OCI-LY3 (cell line): Measurements from ENCODE around the gene LIPC.

Experiments
- H2AFZ ChIP-seq: fragments of 200-600, 300-600 bp; shearing (Covaris generic); 2 replicates; pipeline ENCODE4 v1.6.0; 2014; ENCODE audit warnings: antibody characterized with exemption, low read depth, low read length
- H3K27ac ChIP-seq: fragments of 200-600, 300-600 bp; sonication (generic); 2 replicates; pipeline ENCODE4 v1.5.1; 2014; ENCODE audit warnings: mild to moderate bottlenecking, low read length, moderate library complexity, mixed read lengths
- H3K27me3 ChIP-seq: fragments of 200-600, 300-600 bp; sonication (generic); 2 replicates; pipeline ENCODE4 v1.6.1; 2014; ENCODE audit warnings: low read depth, low read length, mixed read lengths
- H3K36me3 ChIP-seq: fragments of 200-600, 300-600 bp; sonication (generic); replicated peaks from 2 replicates; pipeline ENCODE3; 2014; ENCODE audit warnings: low read depth, low read length, mixed read lengths
- H3K4me1 ChIP-seq: fragments of 300-600, 200-600 bp; sonication (generic); 2 replicates; pipeline ENCODE4 v1.6.1; 2014; ENCODE audit warnings: low read length, mixed read lengths
- H3K4me2 ChIP-seq: fragments of 200-600, 300-600 bp; sonication (generic); 2 replicates; pipeline ENCODE4 v1.6.1; 2014; ENCODE audit warnings: low read length, mixed read lengths
- H3K4me3 ChIP-seq: fragments of 300-600, 200-600 bp; sonication (generic); 2 replicates; pipeline ENCODE4 v1.5.1; 2014; ENCODE audit warnings: antibody characterized with exemption, mild to moderate bottlenecking, low read length, moderate library complexity
- H3K79me2 ChIP-seq: fragments of 300-600, 200-600 bp; shearing (Covaris generic); 2 replicates; pipeline ENCODE4 v1.6.1; 2014; ENCODE audit warnings: mild to moderate bottlenecking, low read length, mixed read lengths
- H3K9ac ChIP-seq: fragments of 300-600, 200-600 bp; shearing (Covaris generic); 2 replicates; pipeline ENCODE4 v1.6.0; 2014; ENCODE audit warnings: mild to moderate bottlenecking, low read length, moderate library complexity
- H3K9me3 ChIP-seq: fragments of 200-600, 300-600 bp; shearing (Covaris generic); 2 replicates; pipeline ENCODE4 v1.6.1; 2014; ENCODE audit warnings: low read length, mixed read lengths; ENCODE audit not compliant: insufficient read depth
- H4K20me1 ChIP-seq: fragments of 200-600, 300-600 bp; sonication (generic); 2 replicates; pipeline ENCODE4 v1.6.1; 2016; ENCODE audit warnings: low read length, mixed read lengths; ENCODE audit not compliant: insufficient read depth
- EZH2phosphoT487 ChIP-seq: fragments of 200-600 bp; shearing (Covaris generic); IDR thresholded peaks from 2 replicates; pipeline ENCODE4 v1.6.1; 2018; ENCODE audit warnings: antibody characterized with exemption, mixed run types, low read depth
- TF ChIP-seq, protein P1 (sequence below): fragments of 200-600, 300-600 bp; sonication (generic); IDR thresholded peaks from 2 replicates; pipeline ENCODE4 v1.5.1; 2014; ENCODE audit warnings: antibody characterized with exemption, low read length, low read depth

The LIPC gene

DNA sequence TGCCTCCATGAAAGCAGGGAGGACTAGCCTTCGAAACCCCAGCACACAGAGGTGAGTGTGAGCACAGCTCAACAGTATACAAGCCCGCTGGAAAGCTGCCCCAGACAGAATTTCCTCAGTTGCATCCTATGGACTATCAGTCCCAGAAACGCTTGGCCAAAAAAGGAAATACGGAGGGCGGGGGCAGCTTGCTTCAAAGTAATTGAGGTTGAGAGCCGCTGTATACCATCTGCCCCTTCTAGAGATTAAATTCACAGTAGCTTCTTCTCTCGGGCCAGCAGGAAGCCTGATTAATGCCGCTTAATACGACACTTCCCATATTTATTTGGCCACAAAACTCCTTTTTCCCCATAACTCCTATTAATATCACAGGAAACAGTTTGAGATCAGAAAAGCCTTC, 88.7 kb downstream of the LIPC start:
- Histone ChIP-seq H3K27ac (no peak overlapping the region), H3K4me2 (no peak overlapping the region), H3K9me3 (no peaks in the 10 kb centered on the region), H3K4me3 (no peak overlapping the region), H3K36me3 (no peaks in the 10 kb centered on the region), H4K20me1 (no peaks in the 10 kb centered on the region), H3K9ac (no peak overlapping the region), H2AFZ (no peak overlapping the region), H3K79me2 (no peaks in the 10 kb centered on the region), H3K27me3 (no peaks in the 10 kb centered on the region), H3K4me1 (peaks cover 28% of the 10 kb centered on the region)
- TF ChIP-seq, protein P1, sequence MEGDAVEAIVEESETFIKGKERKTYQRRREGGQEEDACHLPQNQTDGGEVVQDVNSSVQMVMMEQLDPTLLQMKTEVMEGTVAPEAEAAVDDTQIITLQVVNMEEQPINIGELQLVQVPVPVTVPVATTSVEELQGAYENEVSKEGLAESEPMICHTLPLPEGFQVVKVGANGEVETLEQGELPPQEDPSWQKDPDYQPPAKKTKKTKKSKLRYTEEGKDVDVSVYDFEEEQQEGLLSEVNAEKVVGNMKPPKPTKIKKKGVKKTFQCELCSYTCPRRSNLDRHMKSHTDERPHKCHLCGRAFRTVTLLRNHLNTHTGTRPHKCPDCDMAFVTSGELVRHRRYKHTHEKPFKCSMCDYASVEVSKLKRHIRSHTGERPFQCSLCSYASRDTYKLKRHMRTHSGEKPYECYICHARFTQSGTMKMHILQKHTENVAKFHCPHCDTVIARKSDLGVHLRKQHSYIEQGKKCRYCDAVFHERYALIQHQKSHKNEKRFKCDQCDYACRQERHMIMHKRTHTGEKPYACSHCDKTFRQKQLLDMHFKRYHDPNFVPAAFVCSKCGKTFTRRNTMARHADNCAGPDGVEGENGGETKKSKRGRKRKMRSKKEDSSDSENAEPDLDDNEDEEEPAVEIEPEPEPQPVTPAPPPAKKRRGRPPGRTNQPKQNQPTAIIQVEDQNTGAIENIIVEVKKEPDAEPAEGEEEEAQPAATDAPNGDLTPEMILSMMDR: no peak
- TF ChIP-seq EZH2phosphoT487: no peak

DNA sequence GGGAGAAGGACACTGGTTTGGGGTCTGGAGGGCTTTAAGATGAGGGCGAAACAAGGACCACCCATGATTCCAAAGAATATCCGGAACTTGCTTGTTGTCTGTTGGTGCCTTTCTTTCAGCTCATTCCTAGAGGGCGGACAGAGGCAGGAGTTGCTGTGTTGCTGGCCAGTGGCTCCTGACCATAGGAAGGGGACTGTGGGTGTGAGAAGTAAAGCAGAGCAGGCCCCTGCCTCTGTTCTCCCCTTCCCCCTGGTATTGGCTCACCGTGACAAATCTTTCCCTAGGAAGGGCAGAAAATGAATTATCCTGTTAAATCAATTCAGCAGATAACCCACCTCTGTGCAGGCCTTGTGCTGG, 89.1 kb downstream of the LIPC start:
- Histone ChIP-seq H3K27me3 (no peaks in the 10 kb centered on the region), H3K4me3 (no peak overlapping the region), H3K79me2 (no peaks in the 10 kb centered on the region), H3K36me3 (no peaks in the 10 kb centered on the region), H4K20me1 (no peaks in the 10 kb centered on the region), H3K9me3 (no peaks in the 10 kb centered on the region), H3K4me2 (no peak overlapping the region), H2AFZ (no peak overlapping the region), H3K4me1 (peaks cover 24% of the 10 kb centered on the region), H3K9ac (no peak overlapping the region), H3K27ac (no peak overlapping the region)
- TF ChIP-seq EZH2phosphoT487: no peak
- TF ChIP-seq, protein P1: no peak

DNA sequence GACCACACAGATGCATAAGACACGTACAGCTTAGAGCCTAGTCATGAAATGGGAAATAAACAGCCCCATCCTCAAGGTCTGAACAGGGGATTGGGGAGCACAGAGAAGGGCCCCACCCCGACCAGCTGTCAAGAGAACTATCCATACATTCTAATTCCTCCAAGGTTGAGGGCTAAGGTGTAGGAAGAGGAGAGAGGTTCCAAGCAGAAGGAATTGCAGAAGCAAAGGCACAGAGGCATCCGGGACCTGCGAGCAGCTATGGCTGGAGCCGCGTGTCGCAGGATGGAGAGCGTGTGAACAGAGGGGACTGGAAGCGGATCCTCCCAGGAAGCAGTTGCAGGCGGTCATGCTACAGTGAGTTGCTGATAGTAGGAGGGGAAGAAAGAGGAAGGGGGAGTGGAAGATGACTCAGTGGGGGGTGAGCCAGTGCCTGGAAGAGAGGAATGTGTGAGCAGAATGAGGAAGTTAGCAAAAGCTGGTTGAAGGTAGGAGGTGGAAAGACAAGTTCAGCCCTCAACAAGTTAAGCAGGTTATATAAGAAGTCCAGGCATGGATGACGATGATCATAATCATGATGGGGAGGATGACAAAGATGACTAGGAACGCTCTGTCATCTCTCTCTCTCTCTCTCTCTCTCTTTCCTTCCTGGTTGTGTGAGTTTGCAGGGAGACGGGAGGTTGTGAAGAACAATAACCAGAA, 89.7 kb downstream of the LIPC start:
- H3K36me3 ChIP-seq: no peaks in the 10 kb centered on the region
- H3K9me3 ChIP-seq: no peaks in the 10 kb centered on the region
- H3K27me3 ChIP-seq: no peaks in the 10 kb centered on the region
- H3K4me2 ChIP-seq: no peak overlapping the region
- H3K27ac ChIP-seq: no peak overlapping the region
- no peak overlapping the region for H3K4me3 ChIP-seq
- H4K20me1 ChIP-seq: no peaks in the 10 kb centered on the region
- H3K4me1 ChIP-seq: peaks cover 24% of the 10 kb centered on the region
- no peak overlapping the region for H2AFZ ChIP-seq
- H3K9ac ChIP-seq: no peak overlapping the region
- TF ChIP-seq, protein P1: no peak
- TF ChIP-seq EZH2phosphoT487: no peak
- H3K79me2 ChIP-seq: no peaks in the 10 kb centered on the region

DNA sequence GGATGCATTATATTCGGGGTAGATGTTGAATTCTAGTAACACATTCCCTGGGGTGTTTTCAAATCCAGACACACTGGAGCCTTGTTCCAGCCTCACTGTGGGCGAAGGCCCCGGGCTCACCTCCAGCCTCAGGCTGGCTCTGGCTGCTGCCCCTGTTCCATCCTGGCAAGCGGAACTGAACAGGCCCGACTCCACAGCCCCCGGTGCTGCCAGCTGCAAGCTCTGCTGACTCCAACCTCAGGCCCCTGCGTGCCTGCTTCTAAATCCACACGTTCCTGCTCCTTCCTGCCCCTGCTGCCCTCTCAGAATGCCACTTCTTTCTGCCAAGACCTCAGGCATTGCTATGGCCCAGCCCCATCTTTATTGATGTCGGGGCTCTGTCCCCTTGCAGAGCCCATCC, 90.6 kb downstream of the LIPC start:
- Histone ChIP-seq H3K9me3 (no peaks in the 10 kb centered on the region), H4K20me1 (no peaks in the 10 kb centered on the region), H3K4me1 (peaks cover 23% of the 10 kb centered on the region), H2AFZ (no peak overlapping the region), H3K27ac (no peak overlapping the region), H3K27me3 (no peaks in the 10 kb centered on the region), H3K9ac (no peak overlapping the region), H3K36me3 (no peaks in the 10 kb centered on the region), H3K4me2 (no peak overlapping the region), H3K79me2 (no peaks in the 10 kb centered on the region), H3K4me3 (no peak overlapping the region)
- TF ChIP-seq, protein P1: no peak
- no peak for TF ChIP-seq EZH2phosphoT487
